Liver (tissue), 9 donors: ENCODE results near the gene FCN3. TPM values are rescaled to one million over a fixed set of nuclear protein-coding genes. Genes with fewer than 3 reads are reported as not detected.

ENCODE experiments used
- DNase-seq: peaks from one replicate; pipeline ENCODE4 v3.0.0-alpha.2; 2017; ENCODE audit warnings: low spot score
- H3K27ac ChIP-seq, 2 donors: one replicate each; pipeline ENCODE4 v1.7.0; 2013; ENCODE audit warnings: inconsistent platforms in 2 of 2, low read length in 2 of 2, control low read depth in 1 of 2, low read depth in 1 of 2, mild to moderate bottlenecking in 1 of 2
- H3K27me3 ChIP-seq, 4 donors: one replicate each; pipeline versions ENCODE4 v1.6.1 to v1.7.0; 2013; ENCODE audit warnings: low read length in 3 of 4, inconsistent platforms in 1 of 4, mild to moderate bottlenecking in 1 of 4, moderate library complexity in 1 of 4; ENCODE audit not compliant: control insufficient read depth in 4 of 4, insufficient read depth in 4 of 4
- H3K36me3 ChIP-seq, 4 donors: one replicate each; pipeline versions ENCODE4 v1.6.1 to v1.7.0; 2013; ENCODE audit warnings: low read length in 3 of 4, mild to moderate bottlenecking in 3 of 4, low read depth in 1 of 4, moderate library complexity in 1 of 4; ENCODE audit not compliant: control insufficient read depth in 4 of 4, insufficient read depth in 3 of 4
- H3K4me1 ChIP-seq, 4 donors: one replicate each; pipeline versions ENCODE4 v1.6.1 to v1.7.0; 2013; ENCODE audit warnings: low read length in 3 of 4, mild to moderate bottlenecking in 3 of 4, moderate library complexity in 1 of 4; ENCODE audit not compliant: control insufficient read depth in 4 of 4, insufficient read depth in 4 of 4
- H3K4me3 ChIP-seq, 3 donors: one replicate each; pipeline versions ENCODE4 v1.6.1 to v1.7.0; 2013; ENCODE audit warnings: low read length in 3 of 3, control low read depth in 1 of 3, low read depth in 1 of 3, mild to moderate bottlenecking in 1 of 3
- H3K9ac ChIP-seq, 2 donors: one replicate each; pipeline ENCODE4 v1.7.0; 2013; ENCODE audit warnings: low read length in 2 of 2, mild to moderate bottlenecking in 2 of 2, moderate library complexity in 2 of 2, control low read depth in 1 of 2, low read depth in 1 of 2
- H3K9me3 ChIP-seq, 4 donors: one replicate each; pipeline versions ENCODE4 v1.6.1 to v1.7.0; 2013; ENCODE audit warnings: low read length in 3 of 4; ENCODE audit not compliant: control insufficient read depth in 4 of 4
- ATF3 ChIP-seq: IDR thresholded peaks from 2 replicates; pipeline ENCODE4 v1.6.1; 2016; ENCODE audit warnings: antibody characterized with exemption
- EGR1 ChIP-seq, 2 donors: IDR thresholded peaks; 2 replicates each; pipeline ENCODE4 v1.6.1; 2016 to 2018; ENCODE audit warnings: antibody characterized with exemption in 2 of 2, low read depth in 2 of 2
- FOXA1 ChIP-seq: IDR thresholded peaks from 2 replicates; pipeline ENCODE4 v1.6.1; 2016; ENCODE audit warnings: antibody characterized with exemption
- FOXA2 ChIP-seq: IDR thresholded peaks from 2 replicates; pipeline ENCODE4 v1.6.1; 2016; ENCODE audit warnings: antibody characterized with exemption
- HNF4A ChIP-seq, 2 donors: conservative IDR thresholded peaks; 2 replicates each; pipeline ENCODE4 v1.6.1; 2016; ENCODE audit warnings: antibody characterized with exemption in 2 of 2, mild to moderate bottlenecking in 2 of 2
- JUND ChIP-seq, 2 donors: IDR thresholded peaks; 2 replicates each; pipeline ENCODE4 v1.6.1; 2016; ENCODE audit warnings: antibody characterized with exemption in 2 of 2
- REST ChIP-seq: IDR thresholded peaks from 2 replicates; pipeline ENCODE4 v1.6.1; 2016; ENCODE audit warnings: antibody characterized with exemption, mild to moderate bottlenecking
- RXRA ChIP-seq, 2 donors: IDR thresholded peaks; 2 replicates each; pipeline ENCODE4 v1.6.1; 2017 to 2018; ENCODE audit warnings: antibody characterized with exemption in 2 of 2, mild to moderate bottlenecking in 1 of 2
- SP1 ChIP-seq: IDR thresholded peaks from 2 replicates; pipeline ENCODE4 v1.6.1; 2018; ENCODE audit warnings: antibody characterized with exemption, mild to moderate bottlenecking
- TAF1 ChIP-seq: conservative IDR thresholded peaks from 2 replicates; pipeline ENCODE4 v1.6.1; 2016; ENCODE audit warnings: antibody characterized with exemption, mild to moderate bottlenecking
- YY1 ChIP-seq: IDR thresholded peaks from 2 replicates; pipeline ENCODE4 v1.6.1; 2016; ENCODE audit warnings: antibody characterized with exemption, mild to moderate bottlenecking
- WGBS: extraction: QIAGEN DNeasy Blood & Tissue Kit; methylation state at CpG from one replicate; pipeline ENCODE4 v1.1.7; 2013; 5-methylcytosine and 5-hydroxymethylcytosine counted together
- polyA plus RNA-seq, 2 donors: library from polyadenylated mRNA; stranded (reverse) in 1 of 2; unstranded in 1 of 2; fragments of 200-250 nt in 1 of 2; fragments of >200 nt in 1 of 2; fragmentation: Nextera tagmentation in 1 of 2; extraction: Ambion mirVana in 1 of 2; gene quantifications; one replicate each; pipeline versions ENCODE4 v1.2.1 to v1.2.3, GENCODE V29; 2013 to 2015
- total RNA-seq, 2 donors: library from RNA; depleted of rRNA; stranded (reverse); fragments of >200 nt; gene quantifications; one replicate each; pipeline ENCODE4 v1.2.3, GENCODE V29; 2014
- TF ChIP-seq, protein P1 (sequence below): fragments of 150-350 bp; IDR thresholded peaks from 2 replicates; pipeline ENCODE4 v1.5.1; 2017; ENCODE audit warnings: improper control_type of control experiment, low read depth, low read length; ENCODE audit not compliant: missing input control
- TF ChIP-seq, protein P2 (sequence below): IDR thresholded peaks from 2 replicates; pipeline ENCODE4 v1.6.1; 2016; ENCODE audit warnings: antibody characterized with exemption
- TF ChIP-seq, protein P3 (sequence below): IDR thresholded peaks from 2 replicates; pipeline ENCODE4 v1.6.1; 2016; ENCODE audit warnings: antibody characterized with exemption
- donor health status: healthy.
- donor health status: healthy.
- donor health status: healthy.
- donor health status: healthy.
- donor health status: healthy.

The FCN3 gene
- total and polyA plus RNA-seq, 4 donors = 87.3 to 310 (median 137) TPM

- Histone ChIP-seq H3K27ac (no peak overlapping the region), H3K4me1 (peaks cover 5 to 12% (median 8%) of the 10 kb centered on the region in 4 donors), H3K9ac (no peak overlapping the region), H3K4me3 (no peak overlapping the region), H3K9me3 (no peaks in the 10 kb centered on the region), H3K36me3 (no peaks in the 10 kb centered on the region), H3K27me3 (no peaks in the 10 kb centered on the region)
- 88% methylated on average over 1 of the region's 1 CpG for WGBS
- TF ChIP-seq, protein P1, sequence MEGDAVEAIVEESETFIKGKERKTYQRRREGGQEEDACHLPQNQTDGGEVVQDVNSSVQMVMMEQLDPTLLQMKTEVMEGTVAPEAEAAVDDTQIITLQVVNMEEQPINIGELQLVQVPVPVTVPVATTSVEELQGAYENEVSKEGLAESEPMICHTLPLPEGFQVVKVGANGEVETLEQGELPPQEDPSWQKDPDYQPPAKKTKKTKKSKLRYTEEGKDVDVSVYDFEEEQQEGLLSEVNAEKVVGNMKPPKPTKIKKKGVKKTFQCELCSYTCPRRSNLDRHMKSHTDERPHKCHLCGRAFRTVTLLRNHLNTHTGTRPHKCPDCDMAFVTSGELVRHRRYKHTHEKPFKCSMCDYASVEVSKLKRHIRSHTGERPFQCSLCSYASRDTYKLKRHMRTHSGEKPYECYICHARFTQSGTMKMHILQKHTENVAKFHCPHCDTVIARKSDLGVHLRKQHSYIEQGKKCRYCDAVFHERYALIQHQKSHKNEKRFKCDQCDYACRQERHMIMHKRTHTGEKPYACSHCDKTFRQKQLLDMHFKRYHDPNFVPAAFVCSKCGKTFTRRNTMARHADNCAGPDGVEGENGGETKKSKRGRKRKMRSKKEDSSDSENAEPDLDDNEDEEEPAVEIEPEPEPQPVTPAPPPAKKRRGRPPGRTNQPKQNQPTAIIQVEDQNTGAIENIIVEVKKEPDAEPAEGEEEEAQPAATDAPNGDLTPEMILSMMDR = no peak
- TF ChIP-seq, protein P2, sequence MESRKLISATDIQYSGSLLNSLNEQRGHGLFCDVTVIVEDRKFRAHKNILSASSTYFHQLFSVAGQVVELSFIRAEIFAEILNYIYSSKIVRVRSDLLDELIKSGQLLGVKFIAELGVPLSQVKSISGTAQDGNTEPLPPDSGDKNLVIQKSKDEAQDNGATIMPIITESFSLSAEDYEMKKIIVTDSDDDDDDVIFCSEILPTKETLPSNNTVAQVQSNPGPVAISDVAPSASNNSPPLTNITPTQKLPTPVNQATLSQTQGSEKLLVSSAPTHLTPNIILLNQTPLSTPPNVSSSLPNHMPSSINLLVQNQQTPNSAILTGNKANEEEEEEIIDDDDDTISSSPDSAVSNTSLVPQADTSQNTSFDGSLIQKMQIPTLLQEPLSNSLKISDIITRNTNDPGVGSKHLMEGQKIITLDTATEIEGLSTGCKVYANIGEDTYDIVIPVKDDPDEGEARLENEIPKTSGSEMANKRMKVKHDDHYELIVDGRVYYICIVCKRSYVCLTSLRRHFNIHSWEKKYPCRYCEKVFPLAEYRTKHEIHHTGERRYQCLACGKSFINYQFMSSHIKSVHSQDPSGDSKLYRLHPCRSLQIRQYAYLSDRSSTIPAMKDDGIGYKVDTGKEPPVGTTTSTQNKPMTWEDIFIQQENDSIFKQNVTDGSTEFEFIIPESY = no peak
- no peak for TF ChIP-seq JUND (IDR thresholded peaks at IDR 0.05)
- no peak for TF ChIP-seq HNF4A (conservative IDR thresholded peaks at IDR 0.05)
- TF ChIP-seq FOXA1 = no peak
- no peak for TF ChIP-seq RXRA (IDR thresholded peaks at IDR 0.05)
- TF ChIP-seq FOXA2 = no peak
- no peak for TF ChIP-seq TAF1
- no peak for TF ChIP-seq REST
- DNase-seq = no peak
Observed at GRCh38 chr1:27394925-27395324, 20.3 kb upstream of the FCN3 start.

DNA sequence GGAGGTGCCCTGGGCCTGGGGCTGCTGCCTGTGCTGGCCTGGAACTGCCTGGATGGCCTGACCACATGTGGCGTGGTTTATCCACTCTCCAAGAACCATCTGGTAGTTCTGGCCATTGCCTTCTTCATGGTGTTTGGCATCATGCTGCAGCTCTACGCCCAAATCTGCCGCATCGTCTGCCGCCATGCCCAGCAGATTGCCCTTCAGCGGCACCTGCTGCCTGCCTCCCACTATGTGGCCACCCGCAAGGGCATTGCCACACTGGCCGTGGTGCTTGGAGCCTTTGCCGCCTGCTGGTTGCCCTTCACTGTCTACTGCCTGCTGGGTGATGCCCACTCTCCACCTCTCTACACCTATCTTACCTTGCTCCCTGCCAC is 19.6 kb upstream of the FCN3 start:
- DNase-seq = no peak
- Histone ChIP-seq H3K9ac (no peak overlapping the region), H3K27me3 (no peaks in the 10 kb centered on the region), H3K4me1 (peaks cover 5 to 12% (median 8%) of the 10 kb centered on the region in 4 donors), H3K36me3 (no peaks in the 10 kb centered on the region), H3K4me3 (no peak overlapping the region), H3K9me3 (no peaks in the 10 kb centered on the region), H3K27ac (no peak overlapping the region)
- no peak for TF ChIP-seq SP1
- no peak for TF ChIP-seq EGR1 (IDR thresholded peaks at IDR 0.05; ENCODE audit: low read depth in 2 of 2)
- no peak for TF ChIP-seq REST
- no peak for TF ChIP-seq HNF4A (conservative IDR thresholded peaks at IDR 0.05)
- TF ChIP-seq ATF3 = no peak
- no peak for TF ChIP-seq YY1
- no peak for TF ChIP-seq FOXA1
- no peak for TF ChIP-seq JUND (IDR thresholded peaks at IDR 0.05)
- TF ChIP-seq, protein P1 = no peak
- TF ChIP-seq RXRA (IDR thresholded peaks at IDR 0.05) = no peak
- TF ChIP-seq, protein P3, sequence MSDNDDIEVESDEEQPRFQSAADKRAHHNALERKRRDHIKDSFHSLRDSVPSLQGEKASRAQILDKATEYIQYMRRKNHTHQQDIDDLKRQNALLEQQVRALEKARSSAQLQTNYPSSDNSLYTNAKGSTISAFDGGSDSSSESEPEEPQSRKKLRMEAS = no peak
- no peak for TF ChIP-seq TAF1
- 96% methylated on average over 9 of the region's 9 CpGs for WGBS
